CD4-positive, alpha-beta T cell treated with Interleukin-4 for 1 hour (primary cell): Measurements from ENCODE around the gene NLRP3.
A peak's percentile ranks its signal among the peaks of the same experiment; 100 is the strongest.
"Not testable (repeated sequence)": the region's sequence is repeated elsewhere in the genome, so short reads cannot be mapped to it uniquely, and the experiment has no call there.

ENCODE experiments used
- DNase-seq, 2 donors: peaks; one replicate each; pipeline ENCODE4 v3.0.0-alpha.2; 2020 to 2022

Gene NLRP3

GRCh38 chr1:247441606-247442005 is 25.6 kb downstream of the NLRP3 start:
- no peak for DNase-seq

DNA sequence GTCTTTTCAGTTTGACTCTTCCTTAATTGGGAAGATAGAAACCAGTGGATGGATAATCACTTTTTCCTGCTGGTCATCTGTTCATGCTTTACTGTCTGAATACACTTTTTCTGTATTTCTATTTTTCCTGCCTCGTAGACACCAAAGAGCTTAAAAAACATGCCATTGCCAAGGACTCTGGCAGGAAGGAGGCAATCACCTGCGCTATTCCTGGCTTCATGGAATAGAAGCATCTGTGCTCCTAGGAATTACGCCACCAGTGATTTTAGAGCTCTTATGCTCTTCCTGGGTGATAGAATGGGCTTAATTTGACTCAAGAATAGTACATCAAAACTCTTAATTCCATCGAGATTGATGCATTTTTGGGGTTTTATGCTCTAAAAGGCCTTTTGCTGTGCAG is 26.2 kb downstream of the NLRP3 start:
- DNase-seq, result no peak

- DNase-seq, result no peak
These were observed 27.7 kb downstream of the NLRP3 start for GRCh38 chr1:247443641-247444040.

DNA sequence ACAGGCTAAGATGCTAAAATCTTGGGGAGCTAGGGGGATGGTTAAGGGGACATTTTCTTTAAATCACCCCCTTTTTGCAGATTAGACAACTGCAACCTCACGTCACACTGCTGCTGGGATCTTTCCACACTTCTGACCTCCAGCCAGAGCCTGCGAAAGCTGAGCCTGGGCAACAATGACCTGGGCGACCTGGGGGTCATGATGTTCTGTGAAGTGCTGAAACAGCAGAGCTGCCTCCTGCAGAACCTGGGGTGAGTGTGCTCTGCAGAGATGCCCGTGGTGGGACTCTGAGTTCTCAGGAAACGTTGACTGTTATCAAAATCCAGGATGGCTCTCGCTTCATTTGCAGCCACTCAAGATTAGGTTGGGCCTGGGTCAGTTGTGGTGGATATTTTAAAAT is 28.6 kb downstream of the NLRP3 start:
- no peak for DNase-seq

DNA sequence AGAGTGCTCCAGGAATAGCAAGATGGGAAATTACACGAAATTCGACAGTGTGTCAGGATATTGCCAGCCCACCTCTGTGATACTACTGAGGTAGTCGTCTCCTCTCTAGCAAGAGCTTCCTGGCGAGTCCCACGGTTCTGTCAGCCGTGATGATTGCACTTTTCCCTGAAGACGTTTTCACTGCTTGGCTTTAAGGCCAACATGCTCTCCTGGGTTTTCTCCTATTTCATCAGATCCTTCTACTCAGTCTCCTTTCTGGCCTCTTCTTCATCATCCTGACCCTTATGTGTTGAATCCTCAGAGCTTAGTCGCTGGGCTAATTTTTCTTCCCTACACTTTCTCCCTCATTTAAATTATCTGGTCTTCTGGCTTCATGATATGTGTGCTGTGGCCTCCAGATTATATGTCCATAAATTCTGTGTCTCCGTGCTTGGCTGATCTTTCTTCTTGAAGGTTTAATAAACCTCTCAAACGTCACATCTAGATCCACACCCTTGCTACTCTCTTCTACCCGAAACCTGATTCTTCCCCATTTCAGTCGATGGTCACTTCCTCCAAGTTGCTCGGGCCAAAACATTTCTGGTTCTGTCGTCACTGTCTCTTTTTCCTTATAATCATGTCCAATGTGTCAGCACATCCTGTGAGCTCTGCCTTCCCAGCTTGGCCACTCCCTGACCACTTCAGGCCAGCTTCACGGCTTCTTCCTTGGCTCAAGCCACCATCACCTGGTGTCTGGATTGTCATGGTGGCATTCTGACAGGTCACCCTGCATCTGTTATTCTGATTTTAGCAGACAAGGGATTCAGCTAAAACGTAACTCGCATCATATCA is 29.8 kb downstream of the NLRP3 start:
- DNase-seq, result peak; percentile 20 to 70

- no peak for DNase-seq
These were observed 31.4 kb downstream of the NLRP3 start for GRCh38 chr1:247447162-247447909.

- DNase-seq, result peak; percentile 24 to 50
These were observed 32.3 kb downstream of the NLRP3 start for GRCh38 chr1:247448107-247448791.

DNA sequence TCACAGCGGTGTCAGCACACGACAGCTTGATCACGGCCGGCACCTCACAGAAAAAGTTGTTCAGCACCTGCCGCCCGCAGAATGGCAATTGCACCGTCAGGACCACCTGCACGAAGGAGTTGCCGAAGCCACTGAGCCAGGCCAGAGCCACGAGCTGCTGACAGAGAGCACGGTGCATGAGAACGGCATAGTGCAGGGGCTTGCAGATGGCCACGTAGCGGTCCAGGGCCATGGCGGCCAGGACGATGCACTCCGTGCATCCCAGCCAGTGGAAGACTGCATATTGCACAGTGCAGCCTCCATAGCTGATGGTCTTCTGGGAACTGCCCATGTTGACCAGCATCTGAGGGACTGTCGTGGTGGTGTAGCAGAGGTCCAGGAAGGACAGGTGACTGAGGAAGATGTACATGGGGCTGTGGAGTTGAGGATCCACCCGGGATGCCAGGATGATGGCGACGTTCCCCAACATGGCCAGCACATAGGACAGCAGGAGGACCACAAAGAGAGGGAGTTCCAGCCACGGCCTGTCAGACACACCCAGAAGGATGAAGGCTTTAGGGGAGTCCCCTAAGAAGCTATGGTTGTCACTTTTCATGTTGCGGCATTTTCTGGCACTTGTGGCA is 35.5 kb downstream of the NLRP3 start:
- no peak for DNase-seq

DNA sequence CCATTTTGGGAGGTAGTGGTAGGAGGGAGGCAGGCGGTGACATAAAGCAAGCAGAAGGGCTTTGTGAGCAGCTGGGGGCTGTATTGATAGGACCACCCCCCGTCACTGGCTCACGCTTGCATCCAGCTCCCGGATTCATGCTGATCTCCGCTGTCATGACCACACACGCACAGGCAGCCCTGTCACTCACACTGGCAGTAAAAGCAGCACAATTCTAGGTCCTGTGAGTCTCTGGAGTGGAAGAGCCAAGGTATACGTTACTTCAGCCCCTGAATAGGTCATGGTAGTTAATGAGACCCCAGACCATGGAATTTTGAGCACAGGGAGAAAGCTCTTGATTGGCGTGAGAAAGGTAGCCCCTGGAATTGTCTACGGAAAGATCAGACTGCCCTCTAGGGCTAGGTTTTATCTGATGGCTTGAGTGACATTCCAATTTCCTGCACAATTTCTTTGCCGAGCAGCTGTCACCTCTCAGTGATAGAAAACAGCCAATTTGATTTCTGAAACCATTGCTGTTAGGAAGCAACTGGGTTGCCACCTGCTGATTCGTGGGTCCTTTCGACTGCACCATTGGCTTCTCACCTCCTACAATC is 36.6 kb downstream of the NLRP3 start:
- DNase-seq, result no peak

GRCh38 chr1:247453245-247453644 is 37.3 kb downstream of the NLRP3 start:
- DNase-seq, result no peak

- no peak for DNase-seq
These were observed 38.0 kb downstream of the NLRP3 start for GRCh38 chr1:247453997-247454396.

DNA sequence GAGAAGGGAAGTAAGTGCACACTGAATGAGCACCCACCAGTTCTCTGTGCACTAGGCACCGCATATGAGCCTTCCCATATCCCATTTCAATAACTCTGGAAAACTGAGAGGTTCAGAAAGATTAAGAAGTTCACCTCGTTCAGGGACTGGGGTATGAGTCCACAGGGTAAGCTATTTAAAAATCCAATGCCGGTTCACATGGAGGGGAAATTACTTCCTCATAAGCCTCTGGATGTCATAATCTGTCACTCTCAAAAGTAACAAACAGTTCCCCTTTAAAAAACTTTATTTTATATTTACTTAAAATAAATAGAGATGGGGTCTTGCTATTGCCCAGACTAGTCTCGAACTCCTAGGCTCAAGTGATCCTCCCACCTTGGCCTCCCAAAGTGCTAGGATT is 40.0 kb downstream of the NLRP3 start:
- no peak for DNase-seq

GRCh38 chr1:247456914-247457639 is 41.1 kb downstream of the NLRP3 start:
- peak in 1 of 2 donors; percentile 52 for DNase-seq

DNA sequence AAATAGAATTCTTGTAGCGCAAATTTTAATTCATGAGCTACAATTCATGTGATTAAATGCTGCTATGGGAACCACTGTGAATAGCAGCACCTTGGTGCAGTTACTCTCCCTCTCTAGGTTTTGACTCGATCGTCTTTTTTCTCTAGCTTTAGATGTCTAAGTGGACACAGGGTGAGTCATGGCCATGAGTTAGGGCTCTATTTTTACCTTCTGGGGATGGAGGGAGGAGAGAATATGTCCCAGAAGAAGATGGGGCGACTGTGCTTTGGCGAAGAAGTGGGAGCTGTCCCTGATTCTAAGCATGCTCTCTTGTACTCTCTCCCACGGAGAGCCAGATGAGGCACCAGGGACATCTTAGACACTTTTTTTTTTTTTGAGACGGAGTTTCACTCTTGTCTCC is 43.5 kb downstream of the NLRP3 start:
- no peak for DNase-seq

DNA sequence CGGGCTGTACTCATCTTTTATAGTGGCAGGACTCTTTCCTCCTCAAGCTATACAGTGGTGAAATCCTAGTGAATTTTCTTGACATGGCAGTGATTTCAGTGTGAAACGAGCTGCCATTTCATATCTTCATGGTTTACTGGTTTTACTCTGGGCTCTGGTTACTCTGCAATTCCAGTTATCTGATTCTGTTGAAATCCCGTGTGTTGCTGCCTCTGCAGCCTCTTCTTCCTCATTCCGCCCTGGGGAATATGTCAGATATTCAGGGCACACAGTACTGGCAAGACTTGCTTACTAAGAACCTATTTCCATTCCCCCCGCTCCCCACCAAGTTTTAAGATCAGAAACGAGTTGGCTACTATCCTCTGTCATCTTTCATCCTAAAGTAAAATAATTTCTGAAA is 49.8 kb downstream of the NLRP3 start:
- DNase-seq, result no peak

DNA sequence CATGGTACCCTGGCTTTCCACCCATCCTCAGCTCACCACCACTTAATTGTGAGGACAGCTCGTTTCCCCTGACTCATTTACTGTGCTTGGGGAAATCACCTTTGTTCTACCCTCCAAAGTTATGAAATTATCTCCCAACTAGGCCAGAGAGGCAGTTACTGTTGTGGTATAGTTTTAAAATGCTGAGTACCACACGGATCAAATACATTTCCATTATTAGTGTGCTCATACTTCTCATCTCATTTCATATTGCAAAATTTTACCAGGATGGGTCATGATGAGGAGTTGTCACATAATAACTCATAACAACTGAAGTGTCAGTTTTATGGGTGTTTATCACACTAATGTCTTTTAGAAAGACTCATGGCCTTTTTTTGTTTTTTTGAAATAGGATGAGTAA is 51.2 kb downstream of the NLRP3 start:
- no peak for DNase-seq

DNA sequence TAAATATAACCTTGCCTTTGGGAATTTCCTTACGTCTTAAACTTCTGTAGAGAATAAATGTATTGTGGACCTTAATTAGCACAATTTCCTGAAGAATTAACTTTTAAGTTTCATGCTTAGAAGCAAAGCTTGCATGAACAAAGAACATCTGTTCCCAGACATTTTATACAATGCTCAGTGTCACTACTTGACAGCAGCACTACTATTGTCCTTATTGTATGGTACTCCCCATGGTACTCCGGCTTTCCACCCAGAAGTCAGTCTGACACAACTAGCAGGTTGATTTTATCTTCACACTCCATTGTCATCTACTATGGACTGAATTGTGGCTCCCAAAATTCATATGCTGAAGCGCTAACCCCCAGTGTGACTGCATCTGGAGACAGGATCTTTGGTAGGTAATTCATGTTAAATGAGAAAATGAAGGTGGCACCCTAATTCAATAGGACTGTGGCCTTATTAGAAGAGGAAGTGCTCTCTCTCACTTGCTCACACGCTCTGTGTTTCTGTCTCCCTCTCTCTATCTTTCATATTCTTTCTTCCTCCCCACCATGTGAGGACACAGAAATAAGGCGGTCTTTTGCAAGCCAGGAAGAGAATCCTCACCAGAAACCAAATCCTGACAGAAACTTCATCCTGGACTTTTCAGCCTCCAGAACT is 52.6 kb downstream of the NLRP3 start:
- no peak for DNase-seq

- no peak for DNase-seq
These were observed 53.2 kb downstream of the NLRP3 start for GRCh38 chr1:247469141-247469535.

DNA sequence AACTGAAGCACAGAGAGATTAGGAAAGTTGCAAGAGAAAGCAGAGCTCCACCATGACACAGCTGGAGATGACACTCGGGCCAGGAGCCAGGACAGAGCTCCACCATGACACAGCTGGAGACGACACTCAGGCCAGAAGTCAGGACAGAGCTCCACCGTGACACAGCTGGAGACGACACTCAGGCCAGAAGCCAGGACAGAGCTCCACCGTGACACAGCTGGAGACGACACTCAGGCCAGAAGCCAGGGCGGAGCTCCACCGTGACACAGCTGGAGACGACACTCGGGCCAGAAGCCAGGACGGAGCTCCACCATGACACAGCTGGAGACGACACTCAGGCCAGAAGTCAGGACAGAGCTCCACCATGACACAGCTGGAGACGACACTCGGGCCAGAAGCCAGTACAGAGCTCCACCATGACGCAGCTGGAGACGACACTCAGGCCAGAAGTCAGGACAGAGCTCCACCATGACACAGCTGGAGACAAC is 55.0 kb downstream of the NLRP3 start:
- DNase-seq, result not testable (repeated sequence)

GRCh38 chr1:247471445-247472016 is 55.6 kb downstream of the NLRP3 start:
- DNase-seq, result no peak

DNA sequence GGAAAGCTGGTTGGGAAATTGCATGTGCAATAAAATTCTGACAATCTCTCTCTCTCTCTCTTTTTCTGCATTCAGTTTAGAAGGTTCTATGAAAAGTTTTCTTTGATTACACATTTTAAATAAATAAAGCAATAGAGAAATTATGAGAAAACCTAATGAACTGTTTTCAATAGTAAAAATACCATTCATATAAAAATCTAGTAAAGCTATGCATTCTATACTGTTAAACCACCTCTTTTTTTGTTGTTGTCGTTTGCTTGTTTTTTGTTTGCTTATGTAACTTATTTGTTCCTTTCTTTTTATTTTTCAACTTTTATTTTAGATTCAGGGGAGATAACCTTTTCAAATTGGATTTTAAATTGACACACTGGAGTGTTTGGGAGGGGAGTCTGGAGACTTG is 56.1 kb downstream of the NLRP3 start:
- DNase-seq, result no peak
